Liver (tissue), 9 donors: ENCODE measurements around the gene NLRC5. TPM values are rescaled to one million over a fixed set of nuclear protein-coding genes. Genes with fewer than 3 reads are reported as not detected.

ENCODE experiments used
- DNase-seq: peaks from one replicate; pipeline ENCODE4 v3.0.0-alpha.2; 2017; ENCODE audit warnings: low spot score
- H3K27ac ChIP-seq, 2 donors: one replicate each; pipeline ENCODE4 v1.7.0; 2013; ENCODE audit warnings: inconsistent platforms in 2 of 2, low read length in 2 of 2, control low read depth in 1 of 2, low read depth in 1 of 2, mild to moderate bottlenecking in 1 of 2
- H3K27me3 ChIP-seq, 4 donors: one replicate each; pipeline versions ENCODE4 v1.6.1 to v1.7.0; 2013; ENCODE audit warnings: low read length in 3 of 4, inconsistent platforms in 1 of 4, mild to moderate bottlenecking in 1 of 4, moderate library complexity in 1 of 4; ENCODE audit not compliant: control insufficient read depth in 4 of 4, insufficient read depth in 4 of 4
- H3K36me3 ChIP-seq, 4 donors: one replicate each; pipeline versions ENCODE4 v1.6.1 to v1.7.0; 2013; ENCODE audit warnings: low read length in 3 of 4, mild to moderate bottlenecking in 3 of 4, low read depth in 1 of 4, moderate library complexity in 1 of 4; ENCODE audit not compliant: control insufficient read depth in 4 of 4, insufficient read depth in 3 of 4
- H3K4me1 ChIP-seq, 4 donors: one replicate each; pipeline versions ENCODE4 v1.6.1 to v1.7.0; 2013; ENCODE audit warnings: low read length in 3 of 4, mild to moderate bottlenecking in 3 of 4, moderate library complexity in 1 of 4; ENCODE audit not compliant: control insufficient read depth in 4 of 4, insufficient read depth in 4 of 4
- H3K4me3 ChIP-seq, 3 donors: one replicate each; pipeline versions ENCODE4 v1.6.1 to v1.7.0; 2013; ENCODE audit warnings: low read length in 3 of 3, control low read depth in 1 of 3, low read depth in 1 of 3, mild to moderate bottlenecking in 1 of 3
- H3K9ac ChIP-seq, 2 donors: one replicate each; pipeline ENCODE4 v1.7.0; 2013; ENCODE audit warnings: low read length in 2 of 2, mild to moderate bottlenecking in 2 of 2, moderate library complexity in 2 of 2, control low read depth in 1 of 2, low read depth in 1 of 2
- H3K9me3 ChIP-seq, 4 donors: one replicate each; pipeline versions ENCODE4 v1.6.1 to v1.7.0; 2013; ENCODE audit warnings: low read length in 3 of 4; ENCODE audit not compliant: control insufficient read depth in 4 of 4
- EGR1 ChIP-seq, 2 donors: IDR thresholded peaks; 2 replicates each; pipeline ENCODE4 v1.6.1; 2016 to 2018; ENCODE audit warnings: antibody characterized with exemption in 2 of 2, low read depth in 2 of 2
- FOXA1 ChIP-seq: IDR thresholded peaks from 2 replicates; pipeline ENCODE4 v1.6.1; 2016; ENCODE audit warnings: antibody characterized with exemption
- HNF4A ChIP-seq, 2 donors: conservative IDR thresholded peaks; 2 replicates each; pipeline ENCODE4 v1.6.1; 2016; ENCODE audit warnings: antibody characterized with exemption in 2 of 2, mild to moderate bottlenecking in 2 of 2
- HNF4G ChIP-seq: IDR thresholded peaks from 2 replicates; pipeline ENCODE4 v1.6.1; 2016; ENCODE audit warnings: antibody characterized with exemption
- JUND ChIP-seq, 2 donors: IDR thresholded peaks; 2 replicates each; pipeline ENCODE4 v1.6.1; 2016; ENCODE audit warnings: antibody characterized with exemption in 2 of 2
- NR2F2 ChIP-seq: IDR thresholded peaks from 2 replicates; pipeline ENCODE4 v1.6.1; 2016; ENCODE audit warnings: antibody characterized with exemption
- RAD21 ChIP-seq, 2 donors: IDR thresholded peaks; 2 replicates each; pipeline ENCODE4 v1.6.1; 2016; ENCODE audit warnings: antibody characterized with exemption in 2 of 2, mild to moderate bottlenecking in 2 of 2
- RXRA ChIP-seq, 2 donors: IDR thresholded peaks; 2 replicates each; pipeline ENCODE4 v1.6.1; 2017 to 2018; ENCODE audit warnings: antibody characterized with exemption in 2 of 2, mild to moderate bottlenecking in 1 of 2
- WGBS: extraction: QIAGEN DNeasy Blood & Tissue Kit; methylation state at CpG from one replicate; pipeline ENCODE4 v1.1.7; 2013; 5-methylcytosine and 5-hydroxymethylcytosine counted together
- polyA plus RNA-seq, 2 donors: library from polyadenylated mRNA; stranded (reverse) in 1 of 2; unstranded in 1 of 2; fragments of 200-250 nt in 1 of 2; fragments of >200 nt in 1 of 2; fragmentation: Nextera tagmentation in 1 of 2; extraction: Ambion mirVana in 1 of 2; gene quantifications; one replicate each; pipeline versions ENCODE4 v1.2.1 to v1.2.3, GENCODE V29; 2013 to 2015
- total RNA-seq, 2 donors: library from RNA; depleted of rRNA; stranded (reverse); fragments of >200 nt; gene quantifications; one replicate each; pipeline ENCODE4 v1.2.3, GENCODE V29; 2014
- TF ChIP-seq, protein P1 (sequence below): fragments of 150-350 bp; IDR thresholded peaks from 2 replicates; pipeline ENCODE4 v1.5.1; 2017; ENCODE audit warnings: improper control_type of control experiment, low read depth, low read length; ENCODE audit not compliant: missing input control
- TF ChIP-seq, protein P2 (sequence below): IDR thresholded peaks from 2 replicates; pipeline ENCODE4 v1.6.1; 2016; ENCODE audit warnings: antibody characterized with exemption
- TF ChIP-seq, protein P3 (sequence below): IDR thresholded peaks from 2 replicates; pipeline ENCODE4 v1.6.1; 2016; ENCODE audit warnings: antibody characterized with exemption
- TF ChIP-seq, protein P4 (sequence below): IDR thresholded peaks from 2 replicates; pipeline ENCODE4 v1.6.1; 2016; ENCODE audit warnings: antibody characterized with exemption
- donor health status: healthy.
- donor health status: healthy.
- donor health status: healthy.
- donor health status: healthy.
- donor health status: healthy.

NLRC5 gene
- total and polyA plus RNA-seq, 4 donors: 4.7 to 23.3 (median 8.8) TPM

DNA sequence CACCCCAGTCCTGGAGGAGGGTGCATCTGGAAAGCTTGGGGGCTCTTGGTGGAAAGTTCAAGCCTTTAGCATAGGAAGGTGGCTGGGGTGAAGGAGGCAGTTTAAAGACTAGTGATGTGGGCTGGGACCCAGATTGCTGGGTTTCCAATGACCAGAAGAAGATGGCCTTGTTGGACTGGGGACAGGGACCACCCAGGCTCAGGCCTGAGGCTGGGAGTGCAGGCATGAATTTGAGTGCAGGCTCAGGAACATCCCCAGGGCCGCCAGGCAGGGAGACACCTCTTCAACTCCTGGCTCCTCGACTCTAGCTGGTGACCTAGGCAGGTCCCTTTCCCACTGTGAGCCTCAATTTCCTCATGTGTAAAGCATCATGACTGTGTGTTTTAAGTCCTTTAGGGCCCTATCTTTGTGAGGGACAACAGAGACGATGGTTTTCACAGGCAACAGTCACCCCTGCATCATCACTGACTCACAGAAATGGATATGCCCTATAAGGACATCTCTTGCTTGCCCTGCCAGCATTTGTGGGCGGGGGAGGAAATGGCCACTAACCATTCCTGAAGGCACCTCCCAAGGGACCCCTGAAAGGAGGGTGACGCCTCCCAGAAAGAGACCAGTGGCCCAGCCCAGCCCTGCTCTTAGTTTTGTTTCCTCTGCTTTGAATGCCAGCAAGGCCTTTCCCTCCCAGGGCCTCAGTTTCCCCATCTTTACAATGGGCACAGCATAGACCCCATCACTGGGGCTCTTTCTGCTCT lies 11.1 kb downstream of the NLRC5 start:
- TF ChIP-seq, protein P1, sequence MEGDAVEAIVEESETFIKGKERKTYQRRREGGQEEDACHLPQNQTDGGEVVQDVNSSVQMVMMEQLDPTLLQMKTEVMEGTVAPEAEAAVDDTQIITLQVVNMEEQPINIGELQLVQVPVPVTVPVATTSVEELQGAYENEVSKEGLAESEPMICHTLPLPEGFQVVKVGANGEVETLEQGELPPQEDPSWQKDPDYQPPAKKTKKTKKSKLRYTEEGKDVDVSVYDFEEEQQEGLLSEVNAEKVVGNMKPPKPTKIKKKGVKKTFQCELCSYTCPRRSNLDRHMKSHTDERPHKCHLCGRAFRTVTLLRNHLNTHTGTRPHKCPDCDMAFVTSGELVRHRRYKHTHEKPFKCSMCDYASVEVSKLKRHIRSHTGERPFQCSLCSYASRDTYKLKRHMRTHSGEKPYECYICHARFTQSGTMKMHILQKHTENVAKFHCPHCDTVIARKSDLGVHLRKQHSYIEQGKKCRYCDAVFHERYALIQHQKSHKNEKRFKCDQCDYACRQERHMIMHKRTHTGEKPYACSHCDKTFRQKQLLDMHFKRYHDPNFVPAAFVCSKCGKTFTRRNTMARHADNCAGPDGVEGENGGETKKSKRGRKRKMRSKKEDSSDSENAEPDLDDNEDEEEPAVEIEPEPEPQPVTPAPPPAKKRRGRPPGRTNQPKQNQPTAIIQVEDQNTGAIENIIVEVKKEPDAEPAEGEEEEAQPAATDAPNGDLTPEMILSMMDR: no peak
- TF ChIP-seq EGR1 (IDR thresholded peaks at IDR 0.05; ENCODE audit: low read depth in 2 of 2): no peak
- TF ChIP-seq, protein P2, sequence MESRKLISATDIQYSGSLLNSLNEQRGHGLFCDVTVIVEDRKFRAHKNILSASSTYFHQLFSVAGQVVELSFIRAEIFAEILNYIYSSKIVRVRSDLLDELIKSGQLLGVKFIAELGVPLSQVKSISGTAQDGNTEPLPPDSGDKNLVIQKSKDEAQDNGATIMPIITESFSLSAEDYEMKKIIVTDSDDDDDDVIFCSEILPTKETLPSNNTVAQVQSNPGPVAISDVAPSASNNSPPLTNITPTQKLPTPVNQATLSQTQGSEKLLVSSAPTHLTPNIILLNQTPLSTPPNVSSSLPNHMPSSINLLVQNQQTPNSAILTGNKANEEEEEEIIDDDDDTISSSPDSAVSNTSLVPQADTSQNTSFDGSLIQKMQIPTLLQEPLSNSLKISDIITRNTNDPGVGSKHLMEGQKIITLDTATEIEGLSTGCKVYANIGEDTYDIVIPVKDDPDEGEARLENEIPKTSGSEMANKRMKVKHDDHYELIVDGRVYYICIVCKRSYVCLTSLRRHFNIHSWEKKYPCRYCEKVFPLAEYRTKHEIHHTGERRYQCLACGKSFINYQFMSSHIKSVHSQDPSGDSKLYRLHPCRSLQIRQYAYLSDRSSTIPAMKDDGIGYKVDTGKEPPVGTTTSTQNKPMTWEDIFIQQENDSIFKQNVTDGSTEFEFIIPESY: no peak
- TF ChIP-seq, protein P3, sequence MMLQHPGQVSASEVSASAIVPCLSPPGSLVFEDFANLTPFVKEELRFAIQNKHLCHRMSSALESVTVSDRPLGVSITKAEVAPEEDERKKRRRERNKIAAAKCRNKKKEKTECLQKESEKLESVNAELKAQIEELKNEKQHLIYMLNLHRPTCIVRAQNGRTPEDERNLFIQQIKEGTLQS: no peak
- WGBS: 86% methylated on average over 5 of the region's 5 CpGs
- DNase-seq: no peak
- Histone ChIP-seq H3K4me1 (no peaks in the 10 kb centered on the region), H3K27ac (peak overlapping the region; percentile 25 to 52), H3K9me3 (no peaks in the 10 kb centered on the region), H3K9ac (no peak overlapping the region), H3K36me3 (peaks cover 0 to 3% (median 0%) of the 10 kb centered on the region in 4 donors), H3K4me3 (no peak overlapping the region), H3K27me3 (no peaks in the 10 kb centered on the region)

DNA sequence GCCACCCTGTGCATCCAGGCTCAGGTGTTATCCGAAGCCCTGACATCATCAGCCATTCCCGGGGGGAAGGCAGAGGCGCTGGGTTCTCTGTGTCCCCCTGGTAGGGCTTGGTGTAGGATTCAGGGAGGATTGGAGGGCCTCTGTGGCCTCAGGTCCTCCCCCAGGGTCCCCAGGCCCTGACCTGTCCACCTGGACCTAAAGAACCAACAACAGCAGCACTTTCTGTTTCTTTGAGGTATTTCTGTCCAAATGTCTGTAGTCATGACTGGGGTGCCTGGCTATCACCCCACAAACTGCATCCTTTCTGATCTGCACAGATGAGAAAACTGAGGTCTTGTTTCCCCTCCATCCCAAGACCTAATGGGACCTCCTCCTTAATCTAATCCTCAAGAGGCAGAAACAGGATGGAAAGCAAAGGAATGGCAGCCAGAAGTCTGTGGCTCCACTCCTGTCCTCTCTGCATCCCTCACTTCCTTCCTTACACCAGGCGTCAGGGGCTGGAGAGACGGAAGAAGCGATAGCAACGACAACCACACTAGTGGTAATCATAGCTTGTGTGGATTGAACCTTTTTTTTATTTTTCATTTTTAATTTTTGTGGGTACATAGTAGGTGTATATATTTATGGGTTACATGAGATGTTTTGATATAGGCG lies 11.8 kb downstream of the NLRC5 start:
- Histone ChIP-seq H3K27me3 (no peaks in the 10 kb centered on the region), H3K4me3 (no peak overlapping the region), H3K9me3 (no peaks in the 10 kb centered on the region), H3K9ac (no peak overlapping the region), H3K36me3 (peaks cover 0 to 3% (median 0%) of the 10 kb centered on the region in 4 donors), H3K27ac (peak overlapping the region; percentile 25 to 52), H3K4me1 (no peaks in the 10 kb centered on the region)
- TF ChIP-seq, protein P3: no peak
- TF ChIP-seq JUND (IDR thresholded peaks at IDR 0.05) (no peak), FOXA1 (no peak), RXRA (IDR thresholded peaks at IDR 0.05) (no peak), EGR1 (IDR thresholded peaks at IDR 0.05; ENCODE audit: low read depth in 2 of 2) (no peak), RAD21 (IDR thresholded peaks at IDR 0.05) (no peak), HNF4G (no peak), NR2F2 (no peak), HNF4A (conservative IDR thresholded peaks at IDR 0.05) (no peak)
- TF ChIP-seq, protein P1: no peak
- TF ChIP-seq, protein P2: no peak
- TF ChIP-seq, protein P4, sequence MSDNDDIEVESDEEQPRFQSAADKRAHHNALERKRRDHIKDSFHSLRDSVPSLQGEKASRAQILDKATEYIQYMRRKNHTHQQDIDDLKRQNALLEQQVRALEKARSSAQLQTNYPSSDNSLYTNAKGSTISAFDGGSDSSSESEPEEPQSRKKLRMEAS: no peak
- no peak for DNase-seq
- 86% methylated on average over 8 of the region's 8 CpGs for WGBS
